SHP77 treated with DMSO at 0.1 percent for 48 hours (cell line): ENCODE results near the gene FBN3.

Source experiments
- DNase-seq: peaks from one replicate; lab custom pipeline; 2025; lab: John Stamatoyannopoulos, UW

Gene FBN3

GRCh38 chr19:8148410-8149260 lies 757 bp downstream of the FBN3 start:
- no peak for DNase-seq

- no peak for DNase-seq
Observed at GRCh38 chr19:8148088-8148409, 1.3 kb downstream of the FBN3 start.

- DNase-seq: no peak
Observed at GRCh38 chr19:8147582-8147978, 1.8 kb downstream of the FBN3 start.

- DNase-seq: no peak
Observed at GRCh38 chr19:8146877-8147581, 2.4 kb downstream of the FBN3 start.

GRCh38 chr19:8144273-8144995 lies 5.0 kb downstream of the FBN3 start:
- no peak for DNase-seq

- no peak for DNase-seq
Observed at GRCh38 chr19:8143041-8143440, 6.4 kb downstream of the FBN3 start.

- DNase-seq: no peak
Observed at GRCh38 chr19:8142513-8142900, 6.9 kb downstream of the FBN3 start.

GRCh38 chr19:8141726-8142512 lies 7.5 kb downstream of the FBN3 start:
- no peak for DNase-seq

GRCh38 chr19:8138201-8138600 lies 11.2 kb downstream of the FBN3 start:
- no peak for DNase-seq

- DNase-seq: no peak
Observed at GRCh38 chr19:8137425-8137824, 12.0 kb downstream of the FBN3 start.

- no peak for DNase-seq
Observed at GRCh38 chr19:8135946-8136618, 13.3 kb downstream of the FBN3 start.

- peak; percentile 15 for DNase-seq
Observed at GRCh38 chr19:8132858-8133458, 16.4 kb downstream of the FBN3 start.

GRCh38 chr19:8131517-8131916 lies 17.9 kb downstream of the FBN3 start:
- no peak for DNase-seq

GRCh38 chr19:8129061-8129618 lies 20.3 kb downstream of the FBN3 start:
- no peak for DNase-seq

- no peak for DNase-seq
Observed at GRCh38 chr19:8128551-8128950, 20.8 kb downstream of the FBN3 start.

GRCh38 chr19:8127311-8127710 lies 22.1 kb downstream of the FBN3 start:
- no peak for DNase-seq

GRCh38 chr19:8126511-8126910 lies 22.9 kb downstream of the FBN3 start:
- no peak for DNase-seq

GRCh38 chr19:8126008-8126407 lies 23.4 kb downstream of the FBN3 start:
- no peak for DNase-seq

GRCh38 chr19:8123683-8124082 lies 25.7 kb downstream of the FBN3 start:
- DNase-seq: no peak

- no peak for DNase-seq
Observed at GRCh38 chr19:8120636-8121480, 28.5 kb downstream of the FBN3 start.
